Measurements from ENCODE around the gene UNC13C. TPM values are rescaled to one million over a fixed set of nuclear protein-coding genes. Genes with fewer than 3 reads are reported as not detected.

The UNC13C gene
- polyA plus RNA-seq, 1 donor = 1.1 TPM

- no peaks in the 10 kb centered on the region for H3K4me1 ChIP-seq (ENCODE audit: control insufficient read depth, insufficient read depth, low read length)
- no peaks in the 10 kb centered on the region for H3K27me3 ChIP-seq (ENCODE audit: control insufficient read depth, insufficient read depth, low read length)
- no peak overlapping the region for H3K4me3 ChIP-seq (ENCODE audit: low read length)
- H3K36me3 ChIP-seq (ENCODE audit: control insufficient read depth, insufficient read depth, low read length) = no peaks in the 10 kb centered on the region
- WGBS (ENCODE audit: insufficient coverage, low lambda C conversion rate) = no CpG with 5 or more reads among the region's 10 CpGs
- no peaks in the 10 kb centered on the region for H3K9me3 ChIP-seq (ENCODE audit: control insufficient read depth, low read depth, low read length)
- H3K27ac ChIP-seq (ENCODE audit: low read length) = no peak overlapping the region
- DNase-seq = no peak
Observed at GRCh38 chr15:54101664-54102270, 123.5 kb downstream of the UNC13C start.

DNA sequence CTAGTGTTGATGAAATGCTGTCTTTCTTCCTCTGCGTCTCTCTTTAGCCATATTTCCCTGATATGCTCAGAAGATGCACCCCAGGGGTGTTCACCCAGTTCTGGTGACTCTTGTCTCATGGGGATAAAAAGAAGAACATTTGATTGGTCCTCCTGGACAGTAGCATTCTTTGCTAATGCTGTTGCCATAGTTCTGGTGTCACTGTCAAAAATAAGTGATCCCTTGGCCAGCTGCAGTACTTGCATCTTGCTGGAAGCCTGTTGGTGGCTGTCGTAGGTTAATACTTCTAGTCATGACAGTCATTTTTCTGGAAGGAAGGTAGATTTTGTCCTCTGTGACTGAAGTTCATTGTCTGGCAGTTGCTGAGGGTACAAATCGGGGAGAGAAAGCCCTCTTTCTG lies 124.5 kb downstream of the UNC13C start:
- Histone ChIP-seq H3K4me3 (ENCODE audit: low read length) (no peak overlapping the region), H3K4me1 (ENCODE audit: control insufficient read depth, insufficient read depth, low read length) (no peaks in the 10 kb centered on the region), H3K9me3 (ENCODE audit: control insufficient read depth, low read depth, low read length) (no peaks in the 10 kb centered on the region), H3K27me3 (ENCODE audit: control insufficient read depth, insufficient read depth, low read length) (no peaks in the 10 kb centered on the region), H3K36me3 (ENCODE audit: control insufficient read depth, insufficient read depth, low read length) (no peaks in the 10 kb centered on the region), H3K27ac (ENCODE audit: low read length) (no peak overlapping the region)
- no peak for DNase-seq
- WGBS (ENCODE audit: insufficient coverage, low lambda C conversion rate) = no CpG with 5 or more reads among the region's 3 CpGs

DNA sequence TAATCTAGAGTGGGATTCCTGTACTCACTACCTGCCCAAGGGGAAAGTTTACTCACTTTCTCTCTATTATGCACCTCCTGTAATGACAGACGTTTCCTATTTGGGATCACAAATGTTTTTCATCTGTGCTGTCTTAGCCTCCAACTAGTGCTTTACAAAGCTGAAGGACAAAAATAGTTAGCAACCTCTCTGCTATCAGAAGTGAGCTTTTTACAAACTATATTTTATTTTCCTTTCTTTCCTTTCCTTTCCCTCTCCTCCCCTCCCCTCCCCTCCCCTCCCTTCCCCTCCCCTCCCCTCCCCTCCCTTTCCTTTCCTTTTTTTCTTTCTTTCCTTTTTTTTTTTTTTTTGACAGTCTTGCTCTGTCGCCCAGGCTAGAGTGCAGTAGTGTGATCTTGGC lies 130.8 kb downstream of the UNC13C start:
- Histone ChIP-seq H3K27ac (ENCODE audit: low read length) (no peak overlapping the region), H3K36me3 (ENCODE audit: control insufficient read depth, insufficient read depth, low read length) (no peaks in the 10 kb centered on the region), H3K4me3 (ENCODE audit: low read length) (no peak overlapping the region), H3K27me3 (ENCODE audit: control insufficient read depth, insufficient read depth, low read length) (no peaks in the 10 kb centered on the region), H3K9me3 (ENCODE audit: control insufficient read depth, low read depth, low read length) (no peaks in the 10 kb centered on the region), H3K4me1 (ENCODE audit: control insufficient read depth, insufficient read depth, low read length) (no peaks in the 10 kb centered on the region)
- WGBS (ENCODE audit: insufficient coverage, low lambda C conversion rate) = no CpG with 5 or more reads among the region's 2 CpGs
- no peak for DNase-seq

DNA sequence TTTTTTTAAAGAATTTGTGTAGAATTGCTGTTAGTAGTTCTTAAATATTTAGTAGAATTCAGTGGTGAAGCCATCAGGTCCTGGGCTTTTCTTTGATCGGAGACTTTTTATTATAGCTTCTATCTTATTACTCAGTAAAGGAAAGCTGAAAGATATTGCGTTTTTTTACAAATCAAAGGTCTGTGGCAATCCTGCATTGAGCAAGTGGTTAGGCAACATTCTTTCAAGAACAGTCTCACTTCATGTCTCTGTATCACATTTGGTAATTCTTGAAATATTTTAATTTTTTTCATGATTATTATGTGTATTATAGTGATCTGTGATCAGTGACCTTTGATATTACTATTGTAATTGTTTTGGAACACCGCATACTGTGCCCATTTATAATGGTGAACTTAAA lies 140.8 kb downstream of the UNC13C start:
- no peak overlapping the region for H3K4me3 ChIP-seq (ENCODE audit: low read length)
- H3K4me1 ChIP-seq (ENCODE audit: control insufficient read depth, insufficient read depth, low read length) = no peaks in the 10 kb centered on the region
- H3K27me3 ChIP-seq (ENCODE audit: control insufficient read depth, insufficient read depth, low read length) = no peaks in the 10 kb centered on the region
- no peaks in the 10 kb centered on the region for H3K36me3 ChIP-seq (ENCODE audit: control insufficient read depth, insufficient read depth, low read length)
- DNase-seq = no peak
- no peak overlapping the region for H3K27ac ChIP-seq (ENCODE audit: low read length)
- no CpG with 5 or more reads among the region's 3 CpGs for WGBS (ENCODE audit: insufficient coverage, low lambda C conversion rate)
- no peaks in the 10 kb centered on the region for H3K9me3 ChIP-seq (ENCODE audit: control insufficient read depth, low read depth, low read length)

GRCh38 chr15:54120949-54121463 lies 142.8 kb downstream of the UNC13C start:
- Histone ChIP-seq H3K4me1 (ENCODE audit: control insufficient read depth, insufficient read depth, low read length) (no peaks in the 10 kb centered on the region), H3K4me3 (ENCODE audit: low read length) (no peak overlapping the region), H3K36me3 (ENCODE audit: control insufficient read depth, insufficient read depth, low read length) (no peaks in the 10 kb centered on the region), H3K9me3 (ENCODE audit: control insufficient read depth, low read depth, low read length) (no peaks in the 10 kb centered on the region), H3K27me3 (ENCODE audit: control insufficient read depth, insufficient read depth, low read length) (no peaks in the 10 kb centered on the region), H3K27ac (ENCODE audit: low read length) (no peak overlapping the region)
- WGBS (ENCODE audit: insufficient coverage, low lambda C conversion rate) = 100% methylated on average over 2 of the region's 5 CpGs
- DNase-seq = no peak

DNA sequence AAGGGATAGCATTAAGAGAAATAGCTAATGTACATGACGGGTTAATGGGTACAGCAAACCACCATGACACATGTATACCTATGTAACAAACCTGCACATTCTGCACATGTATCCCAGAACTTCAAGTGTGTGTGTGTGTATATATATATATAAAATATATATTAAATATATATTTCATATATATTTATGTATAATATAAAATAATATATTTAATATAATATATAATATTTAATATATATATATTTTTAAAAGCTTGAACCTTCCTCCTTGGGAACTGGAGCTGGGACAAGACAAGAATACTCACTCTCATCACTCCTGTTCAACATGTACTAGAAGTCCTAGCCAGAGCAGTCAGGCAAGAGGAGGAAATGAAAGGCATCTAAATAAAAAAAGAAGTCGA lies 149.3 kb downstream of the UNC13C start:
- H3K4me3 ChIP-seq (ENCODE audit: low read length) = no peak overlapping the region
- 100% methylated on average over 1 of the region's 2 CpGs for WGBS (ENCODE audit: insufficient coverage, low lambda C conversion rate)
- no peaks in the 10 kb centered on the region for H3K9me3 ChIP-seq (ENCODE audit: control insufficient read depth, low read depth, low read length)
- H3K27me3 ChIP-seq (ENCODE audit: control insufficient read depth, insufficient read depth, low read length) = no peaks in the 10 kb centered on the region
- H3K4me1 ChIP-seq (ENCODE audit: control insufficient read depth, insufficient read depth, low read length) = no peaks in the 10 kb centered on the region
- no peak overlapping the region for H3K27ac ChIP-seq (ENCODE audit: low read length)
- DNase-seq = no peak
- no peaks in the 10 kb centered on the region for H3K36me3 ChIP-seq (ENCODE audit: control insufficient read depth, insufficient read depth, low read length)

- H3K36me3 ChIP-seq (ENCODE audit: control insufficient read depth, insufficient read depth, low read length) = no peaks in the 10 kb centered on the region
- no peaks in the 10 kb centered on the region for H3K4me1 ChIP-seq (ENCODE audit: control insufficient read depth, insufficient read depth, low read length)
- no peak overlapping the region for H3K27ac ChIP-seq (ENCODE audit: low read length)
- H3K4me3 ChIP-seq (ENCODE audit: low read length) = no peak overlapping the region
- no peak for DNase-seq
- WGBS (ENCODE audit: insufficient coverage, low lambda C conversion rate) = no CpG with 5 or more reads among the region's 3 CpGs
- no peaks in the 10 kb centered on the region for H3K9me3 ChIP-seq (ENCODE audit: control insufficient read depth, low read depth, low read length)
- H3K27me3 ChIP-seq (ENCODE audit: control insufficient read depth, insufficient read depth, low read length) = no peaks in the 10 kb centered on the region
Observed at GRCh38 chr15:54131410-54131809, 153.2 kb downstream of the UNC13C start.

GRCh38 chr15:54149115-54149531 lies 170.9 kb downstream of the UNC13C start:
- no peak for DNase-seq
- H3K27ac ChIP-seq (ENCODE audit: low read length) = no peak overlapping the region
- no peaks in the 10 kb centered on the region for H3K27me3 ChIP-seq (ENCODE audit: control insufficient read depth, insufficient read depth, low read length)
- no peaks in the 10 kb centered on the region for H3K4me1 ChIP-seq (ENCODE audit: control insufficient read depth, insufficient read depth, low read length)
- H3K9me3 ChIP-seq (ENCODE audit: control insufficient read depth, low read depth, low read length) = no peaks in the 10 kb centered on the region
- H3K4me3 ChIP-seq (ENCODE audit: low read length) = no peak overlapping the region
- no CpG with 5 or more reads among the region's 1 CpG for WGBS (ENCODE audit: insufficient coverage, low lambda C conversion rate)
- no peaks in the 10 kb centered on the region for H3K36me3 ChIP-seq (ENCODE audit: control insufficient read depth, insufficient read depth, low read length)

GRCh38 chr15:54150255-54150654 lies 172.0 kb downstream of the UNC13C start:
- DNase-seq = no peak
- no peak overlapping the region for H3K4me3 ChIP-seq (ENCODE audit: low read length)
- no peak overlapping the region for H3K27ac ChIP-seq (ENCODE audit: low read length)
- H3K4me1 ChIP-seq (ENCODE audit: control insufficient read depth, insufficient read depth, low read length) = no peaks in the 10 kb centered on the region
- no peaks in the 10 kb centered on the region for H3K36me3 ChIP-seq (ENCODE audit: control insufficient read depth, insufficient read depth, low read length)
- no peaks in the 10 kb centered on the region for H3K27me3 ChIP-seq (ENCODE audit: control insufficient read depth, insufficient read depth, low read length)
- no peaks in the 10 kb centered on the region for H3K9me3 ChIP-seq (ENCODE audit: control insufficient read depth, low read depth, low read length)
- no CpG with 5 or more reads among the region's 4 CpGs for WGBS (ENCODE audit: insufficient coverage, low lambda C conversion rate)

- H3K4me3 ChIP-seq (ENCODE audit: low read length) = no peak overlapping the region
- no peaks in the 10 kb centered on the region for H3K27me3 ChIP-seq (ENCODE audit: control insufficient read depth, insufficient read depth, low read length)
- no peaks in the 10 kb centered on the region for H3K36me3 ChIP-seq (ENCODE audit: control insufficient read depth, insufficient read depth, low read length)
- no peaks in the 10 kb centered on the region for H3K4me1 ChIP-seq (ENCODE audit: control insufficient read depth, insufficient read depth, low read length)
- 90% methylated on average over 4 of the region's 4 CpGs for WGBS (ENCODE audit: insufficient coverage, low lambda C conversion rate)
- H3K27ac ChIP-seq (ENCODE audit: low read length) = no peak overlapping the region
- H3K9me3 ChIP-seq (ENCODE audit: control insufficient read depth, low read depth, low read length) = no peaks in the 10 kb centered on the region
- no peak for DNase-seq
Observed at GRCh38 chr15:54159012-54159411, 180.8 kb downstream of the UNC13C start.

GRCh38 chr15:54187325-54187724 lies 209.1 kb downstream of the UNC13C start:
- no peak overlapping the region for H3K27ac ChIP-seq (ENCODE audit: low read length)
- WGBS (ENCODE audit: insufficient coverage, low lambda C conversion rate) = 80% methylated on average over 1 of the region's 1 CpG
- DNase-seq = no peak
- no peak overlapping the region for H3K4me3 ChIP-seq (ENCODE audit: low read length)
- H3K4me1 ChIP-seq (ENCODE audit: control insufficient read depth, insufficient read depth, low read length) = no peaks in the 10 kb centered on the region
- H3K36me3 ChIP-seq (ENCODE audit: control insufficient read depth, insufficient read depth, low read length) = no peaks in the 10 kb centered on the region
- H3K9me3 ChIP-seq (ENCODE audit: control insufficient read depth, low read depth, low read length) = no peaks in the 10 kb centered on the region
- no peaks in the 10 kb centered on the region for H3K27me3 ChIP-seq (ENCODE audit: control insufficient read depth, insufficient read depth, low read length)
